ENCODE results near the gene CCDC181.

GRCh38 chr1:169392406-169392805, 34.9 kb downstream of the CCDC181 start:
- TF ChIP-seq EZH2phosphoT487 (IDR thresholded peaks at IDR 0.05; ENCODE audit: borderline replicate concordance, low read length) (no peak), CTCF (IDR thresholded peaks at IDR 0.05; ENCODE audit: low read depth, low read length, poor library complexity, severe bottlenecking) (no peak)

Measured in DOHH2 (cell line).